Activated T-cell treated with anti-CD3 and anti-CD28 coated beads, Interleukin-2, amount 50 U/mL, for 4 hours (primary cell): ENCODE results near the gene RILPL2. TPM values are rescaled to one million over a fixed set of nuclear protein-coding genes. Genes with fewer than 3 reads are reported as not detected.

Source experiments
- total RNA-seq, 3 donors: library from RNA; stranded (reverse); gene quantifications; one replicate each; pipeline ENCODE4 v1.2.1, GENCODE V29; 2021

The RILPL2 gene
- total RNA-seq, 3 donors from 2014 or later = 17.0 to 22.4 (median 20.6) TPM

Other genes with a start within 250 kb of the RILPL2 start
- gene MPHOSPH9, start 203.5 kb downstream of the RILPL2 start, total RNA-seq = 10 to 100 TPM; 35.9 to 42.3 (median 37.5) TPM
- 10 to 100 TPM; 16.7 to 17.7 (median 17.4) TPM for gene MTRFR, start 203.2 kb downstream of the RILPL2 start, total RNA-seq
- 10 to 100 TPM; 44.7 to 67.9 (median 53.4) TPM for gene CDK2AP1, start 164.8 kb downstream of the RILPL2 start, total RNA-seq
- 10 to 100 TPM; 40.9 to 45.5 (median 44.0) TPM for gene SBNO1, start 71.8 kb downstream of the RILPL2 start, total RNA-seq
- gene KMT5A, start 52.6 kb downstream of the RILPL2 start, total RNA-seq = 10 to 100 TPM; 37.1 to 39.4 (median 39.2) TPM
- gene SNRNP35, start 21.5 kb upstream of the RILPL2 start, total RNA-seq = 10 to 100 TPM; 15.5 to 20.4 (median 17.2) TPM
- gene RILPL1, start 97.0 kb upstream of the RILPL2 start, total RNA-seq = 1 to 10 TPM; 2.6 to 3.3 (median 2.9) TPM
- gene TMED2, start 147.9 kb upstream of the RILPL2 start, total RNA-seq = 100 to 1,000 TPM; 204 to 222 (median 206) TPM
- 10 to 100 TPM; 69.2 to 75.7 (median 69.3) TPM for gene DDX55, start 165.4 kb upstream of the RILPL2 start, total RNA-seq
- 100 to 1,000 TPM; 112 to 117 (median 117) TPM for gene EIF2B1, start 197.0 kb upstream of the RILPL2 start, total RNA-seq
- 10 to 100 TPM; 77.9 to 86.2 (median 78.5) TPM for gene GTF2H3, start 197.1 kb upstream of the RILPL2 start, total RNA-seq
- gene TCTN2, start 234.4 kb upstream of the RILPL2 start, total RNA-seq = 1 to 10 TPM; 2.4 to 4.3 (median 3.5) TPM